SIG-M5 treated with dmso at 0.1 percent for 504 hours (cell line): ENCODE results near the gene PTGFRN.

Source experiments
- DNase-seq: peaks from one replicate; lab custom pipeline; 2025; ENCODE audit not compliant: unreplicated experiment; lab: John Stamatoyannopoulos, UW

The PTGFRN gene

GRCh38 chr1:117030271-117030877 lies 120.7 kb downstream of the PTGFRN start:
- DNase-seq, result no peak

DNA sequence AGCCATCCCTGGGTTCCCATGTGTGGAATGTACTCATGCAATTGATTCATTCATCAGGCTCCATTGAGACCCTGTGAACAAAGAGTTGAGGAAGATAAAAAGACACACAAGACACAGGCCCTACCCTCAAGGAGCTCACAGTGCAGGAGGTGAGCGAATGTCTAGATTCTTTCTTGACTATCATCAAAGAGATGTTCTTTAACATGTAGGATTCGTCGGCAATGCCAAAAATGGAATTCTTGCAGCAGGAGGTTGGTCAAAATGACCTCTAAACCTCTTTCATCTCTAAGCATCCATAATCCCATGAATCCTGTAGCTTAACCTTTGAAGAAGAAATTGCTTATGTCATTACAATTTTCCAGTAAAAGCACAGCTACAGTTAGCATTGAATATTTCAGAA lies 122.5 kb downstream of the PTGFRN start:
- DNase-seq, result no peak

DNA sequence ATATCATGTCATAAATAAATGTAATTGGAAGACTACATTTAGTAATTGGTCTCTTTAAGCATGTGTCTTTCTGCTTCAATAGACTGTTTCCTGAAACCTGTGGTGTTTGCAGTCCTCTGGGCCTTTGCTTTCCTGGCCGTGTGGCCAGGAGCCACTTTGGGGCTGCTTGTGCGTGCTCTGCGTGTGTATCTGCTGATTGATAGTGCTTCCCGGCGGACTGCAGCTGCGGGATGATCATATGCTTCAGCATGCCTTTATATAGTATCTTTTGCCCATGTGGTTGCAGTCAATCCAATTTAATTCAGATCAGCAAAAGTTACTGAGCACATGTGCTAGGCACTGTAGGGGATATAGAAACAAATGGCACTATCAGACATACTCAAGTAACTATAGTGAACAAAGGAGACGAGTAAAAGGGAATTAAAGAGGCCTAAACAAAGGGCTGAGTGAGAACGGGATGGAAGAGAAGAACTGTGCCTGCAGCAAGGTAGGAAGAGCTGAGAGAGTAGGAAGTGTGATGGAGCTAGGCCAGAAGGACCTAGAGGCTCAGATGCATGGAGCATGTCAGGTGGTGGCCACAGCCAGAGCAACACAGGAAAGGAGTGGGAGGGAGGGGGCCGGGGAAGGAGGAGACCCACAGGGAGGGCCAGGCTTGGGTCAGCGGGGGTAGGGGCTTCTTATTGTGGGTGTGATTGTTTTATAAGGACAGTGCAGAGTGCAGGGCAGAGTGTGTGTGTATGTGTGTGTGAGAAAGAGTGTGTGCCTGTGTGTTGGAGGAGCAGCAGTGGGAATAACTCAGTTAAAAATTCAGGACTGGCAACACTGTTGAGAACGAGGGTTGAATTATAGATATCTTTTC lies 123.2 kb downstream of the PTGFRN start:
- DNase-seq, result no peak

- DNase-seq, result no peak
Measured at GRCh38 chr1:117033772-117034171, 124.1 kb downstream of the PTGFRN start.

- DNase-seq, result no peak
Measured at GRCh38 chr1:117034791-117035290, 125.1 kb downstream of the PTGFRN start.

GRCh38 chr1:117036018-117036461 lies 126.3 kb downstream of the PTGFRN start:
- no peak for DNase-seq

DNA sequence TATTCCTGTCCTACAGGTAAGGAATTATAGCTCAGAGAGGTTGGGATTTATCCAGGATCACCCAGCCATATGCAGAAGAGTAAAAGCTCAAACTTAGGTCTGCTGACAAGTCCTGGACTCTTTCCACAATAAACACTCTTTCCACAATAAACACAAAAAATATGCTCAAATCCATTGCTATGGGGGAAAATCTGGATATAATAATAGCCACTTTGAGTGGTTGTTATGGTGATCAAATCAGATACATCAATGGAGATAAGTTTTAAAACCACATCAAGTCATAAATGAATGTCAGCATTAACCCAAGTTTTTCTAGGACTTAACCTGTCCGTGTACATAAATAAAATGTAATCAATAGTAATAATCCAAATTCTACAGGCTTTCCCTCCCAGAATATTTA lies 128.1 kb downstream of the PTGFRN start:
- DNase-seq, result no peak

DNA sequence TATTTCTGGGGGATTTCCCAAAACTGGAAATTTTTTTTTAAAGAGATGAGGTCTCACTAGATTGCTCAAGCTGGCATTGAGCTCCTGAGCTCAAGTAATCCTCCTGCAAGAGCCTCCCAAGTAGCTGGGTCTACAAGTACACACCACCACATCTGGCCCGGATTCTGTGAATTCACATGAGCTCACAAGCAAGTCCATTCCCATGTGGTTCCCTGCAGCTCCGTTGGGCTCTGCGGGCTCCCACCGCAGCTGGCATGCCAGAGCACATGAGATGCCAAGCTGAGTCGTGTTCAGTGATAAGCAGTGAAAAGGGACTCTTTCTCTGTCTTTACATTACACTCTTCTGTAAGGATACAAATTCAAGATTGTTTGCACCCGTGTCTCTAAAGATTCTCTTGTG lies 128.5 kb downstream of the PTGFRN start:
- no peak for DNase-seq
